Mucosa of stomach (tissue), 1 donor: ENCODE measurements around the gene HIP1R.
A peak's percentile ranks its signal among the peaks of the same experiment; 100 is the strongest.

Experiments
- H3K27me3 ChIP-seq: one replicate; pipeline ENCODE4 v1.7.0; 2013; ENCODE audit warnings: mild to moderate bottlenecking, low read length; ENCODE audit not compliant: control insufficient read depth, insufficient read depth
- H3K36me3 ChIP-seq: one replicate; pipeline ENCODE4 v1.7.0; 2013; ENCODE audit warnings: low read length; ENCODE audit not compliant: control insufficient read depth, insufficient read depth
- H3K4me1 ChIP-seq: one replicate; pipeline ENCODE4 v1.7.0; 2013; ENCODE audit warnings: mild to moderate bottlenecking, low read length; ENCODE audit not compliant: control insufficient read depth, insufficient read depth
- H3K4me3 ChIP-seq: one replicate; pipeline ENCODE4 v1.7.0; 2013; ENCODE audit warnings: low read length
- H3K9ac ChIP-seq: one replicate; pipeline ENCODE4 v1.7.0; 2013; ENCODE audit warnings: mild to moderate bottlenecking, low read length, moderate library complexity
- H3K9me3 ChIP-seq: one replicate; pipeline ENCODE4 v1.7.0; 2013; ENCODE audit warnings: mild to moderate bottlenecking, low read length, moderate library complexity; ENCODE audit not compliant: control insufficient read depth
- donor health status: Pancreatic carcinoma.

HIP1R gene

DNA sequence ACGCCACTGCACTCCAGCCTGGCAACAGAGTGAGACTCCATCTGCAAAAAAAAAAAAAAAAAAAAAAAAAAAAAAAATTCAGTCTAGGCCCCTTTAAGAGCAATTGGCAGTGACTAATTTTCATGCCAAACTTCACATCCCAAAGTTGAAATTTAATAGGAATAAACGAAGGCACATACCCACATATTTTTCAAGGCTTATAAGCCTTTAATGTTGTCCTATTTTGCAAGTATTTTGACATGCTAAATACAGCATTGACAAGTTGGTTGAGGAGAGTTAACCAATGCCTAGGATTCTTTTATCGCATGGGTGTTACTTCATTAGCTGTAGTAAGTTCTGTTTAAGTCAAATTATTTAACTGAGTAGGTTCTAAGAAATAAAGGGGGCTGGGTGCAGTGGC lies 23.5 kb upstream of the HIP1R start:
- H3K9ac ChIP-seq = no peak overlapping the region
- H3K4me1 ChIP-seq = no peaks in the 10 kb centered on the region
- H3K36me3 ChIP-seq = no peaks in the 10 kb centered on the region

DNA sequence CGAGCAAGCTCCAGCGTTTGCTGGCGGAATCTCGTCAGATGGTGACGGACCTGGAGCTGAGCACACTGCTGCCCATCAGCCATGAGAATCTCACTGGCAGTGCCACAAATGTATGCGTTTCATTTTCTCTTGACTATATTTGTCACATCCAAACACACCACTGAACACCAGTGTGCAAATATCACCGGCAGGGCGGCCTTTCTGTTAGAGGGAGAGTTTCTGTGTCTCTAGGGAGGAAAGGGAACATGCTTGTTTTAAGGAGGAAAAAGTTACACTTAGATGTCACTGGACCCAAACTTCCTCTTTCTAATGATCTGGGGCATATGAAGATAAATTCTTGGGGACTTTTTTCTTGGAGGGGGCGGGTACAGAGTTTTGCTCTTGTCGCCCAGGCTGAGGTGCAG lies 21.9 kb upstream of the HIP1R start:
- no peaks in the 10 kb centered on the region for H3K27me3 ChIP-seq
- H3K4me3 ChIP-seq = no peak overlapping the region
- H3K9me3 ChIP-seq = no peaks in the 10 kb centered on the region
- H3K4me1 ChIP-seq = no peaks in the 10 kb centered on the region
- H3K36me3 ChIP-seq = no peaks in the 10 kb centered on the region
- no peak overlapping the region for H3K9ac ChIP-seq

More for the DNA sequence above, 23.5 kb upstream of the HIP1R start:
- H3K9me3 ChIP-seq = no peaks in the 10 kb centered on the region
- H3K4me3 ChIP-seq = no peak overlapping the region
- no peaks in the 10 kb centered on the region for H3K27me3 ChIP-seq

DNA sequence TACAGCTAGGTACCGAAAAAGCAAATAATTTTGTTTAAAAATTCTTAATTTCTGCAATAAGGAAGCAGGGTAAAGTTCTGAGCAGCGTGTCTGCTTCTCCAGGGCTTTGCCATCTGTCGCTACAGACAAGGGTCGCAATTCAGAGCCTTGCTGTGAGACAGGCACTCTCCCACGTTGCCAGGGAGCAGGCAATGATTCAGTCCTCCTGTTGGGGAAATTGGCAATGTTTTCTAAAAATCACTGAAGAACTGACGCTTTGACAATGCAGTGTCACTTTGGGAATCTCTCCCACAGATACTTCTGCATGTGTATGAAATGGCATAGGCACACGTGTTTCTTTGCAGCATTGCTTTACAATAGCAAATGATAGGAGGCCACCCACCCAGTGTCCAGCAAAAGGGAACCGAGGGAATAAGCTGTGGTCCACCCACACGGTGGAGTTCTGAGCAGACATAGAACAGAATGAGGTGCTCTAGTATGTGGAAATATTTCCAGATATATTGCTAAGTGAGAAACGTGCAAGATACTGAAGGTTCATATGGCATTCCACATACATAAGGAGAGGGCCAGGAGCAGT lies 16.0 kb upstream of the HIP1R start:
- Histone ChIP-seq H3K9me3 (no peaks in the 10 kb centered on the region), H3K4me3 (no peak overlapping the region), H3K4me1 (peaks cover 6% of the 10 kb centered on the region), H3K9ac (no peak overlapping the region), H3K27me3 (no peaks in the 10 kb centered on the region), H3K36me3 (no peaks in the 10 kb centered on the region)

- H3K9ac ChIP-seq = no peak overlapping the region
- no peak overlapping the region for H3K4me3 ChIP-seq
- H3K4me1 ChIP-seq = peaks cover 6% of the 10 kb centered on the region
- H3K9me3 ChIP-seq = no peaks in the 10 kb centered on the region
- H3K27me3 ChIP-seq = no peaks in the 10 kb centered on the region
- H3K36me3 ChIP-seq = no peaks in the 10 kb centered on the region
Measured at GRCh38 chr12:122820138-122820537, 15.1 kb upstream of the HIP1R start.

GRCh38 chr12:122820838-122821271 lies 14.4 kb upstream of the HIP1R start:
- Histone ChIP-seq H3K36me3 (no peaks in the 10 kb centered on the region), H3K9me3 (no peaks in the 10 kb centered on the region), H3K27me3 (no peaks in the 10 kb centered on the region), H3K4me3 (no peak overlapping the region), H3K9ac (no peak overlapping the region), H3K4me1 (peaks cover 6% of the 10 kb centered on the region)

- Histone ChIP-seq H3K4me1 (peaks cover 17% of the 10 kb centered on the region), H3K9me3 (no peaks in the 10 kb centered on the region), H3K36me3 (no peaks in the 10 kb centered on the region), H3K4me3 (no peak overlapping the region), H3K27me3 (no peaks in the 10 kb centered on the region), H3K9ac (no peak overlapping the region)
Measured at GRCh38 chr12:122823429-122823828, 11.8 kb upstream of the HIP1R start.

DNA sequence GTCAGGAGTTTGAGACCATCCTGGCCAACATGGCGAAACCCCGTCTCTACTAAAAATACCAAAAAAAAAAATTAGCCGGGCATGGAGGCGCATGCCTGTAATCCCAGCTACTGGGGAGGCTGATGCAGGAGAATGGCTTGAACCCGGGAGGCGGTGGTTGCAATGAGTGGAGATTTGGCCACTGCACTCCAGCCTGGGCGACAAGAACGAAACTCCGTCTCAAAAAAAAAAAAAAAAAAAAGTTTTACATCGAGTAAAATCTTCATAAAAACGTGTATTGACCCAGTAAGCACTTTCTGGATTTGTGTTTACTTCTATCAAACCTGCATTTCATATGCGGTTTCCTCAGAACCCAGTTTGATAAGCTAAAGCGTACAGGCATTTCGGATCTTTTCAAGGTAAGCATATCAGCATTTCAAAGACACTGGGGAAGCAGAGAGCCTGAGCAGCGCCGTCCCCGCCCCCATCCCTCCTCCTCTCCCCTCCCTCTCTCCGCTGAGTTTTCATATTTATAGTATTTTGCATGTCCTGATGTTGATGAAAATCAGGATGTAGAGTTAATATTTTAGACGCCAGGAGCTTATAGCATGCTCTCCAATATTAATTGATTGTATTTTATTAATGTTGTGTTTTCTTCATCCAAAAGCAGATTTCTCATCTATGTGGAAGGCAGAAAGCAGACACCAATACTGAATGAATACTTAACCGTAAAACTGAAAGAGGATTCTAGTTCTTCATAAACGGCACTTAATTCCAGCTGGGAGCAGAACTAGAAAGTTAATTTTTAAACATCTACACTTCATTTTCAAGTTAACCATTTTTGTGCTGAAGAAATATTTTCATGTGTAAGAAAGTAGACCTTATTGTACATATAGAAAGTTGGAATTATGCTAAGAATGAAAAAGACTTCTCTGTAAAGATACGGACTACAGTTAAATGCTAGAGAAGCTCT lies 9.2 kb upstream of the HIP1R start:
- H3K9me3 ChIP-seq = no peaks in the 10 kb centered on the region
- peak overlapping the region; percentile 36 for H3K4me3 ChIP-seq
- H3K27me3 ChIP-seq = no peaks in the 10 kb centered on the region
- peaks cover 24% of the 10 kb centered on the region for H3K4me1 ChIP-seq
- H3K9ac ChIP-seq = peak overlapping the region; percentile 39
- no peaks in the 10 kb centered on the region for H3K36me3 ChIP-seq

GRCh38 chr12:122827258-122827657 lies 8.0 kb upstream of the HIP1R start:
- no peaks in the 10 kb centered on the region for H3K9me3 ChIP-seq
- no peaks in the 10 kb centered on the region for H3K27me3 ChIP-seq
- peaks cover 25% of the 10 kb centered on the region for H3K4me1 ChIP-seq
- H3K36me3 ChIP-seq = no peaks in the 10 kb centered on the region
- no peak overlapping the region for H3K4me3 ChIP-seq
- H3K9ac ChIP-seq = no peak overlapping the region

GRCh38 chr12:122830517-122831214 lies 4.6 kb upstream of the HIP1R start:
- Histone ChIP-seq H3K36me3 (no peaks in the 10 kb centered on the region), H3K9ac (no peak overlapping the region), H3K4me1 (peaks cover 19% of the 10 kb centered on the region), H3K27me3 (no peaks in the 10 kb centered on the region), H3K9me3 (no peaks in the 10 kb centered on the region), H3K4me3 (no peak overlapping the region)

DNA sequence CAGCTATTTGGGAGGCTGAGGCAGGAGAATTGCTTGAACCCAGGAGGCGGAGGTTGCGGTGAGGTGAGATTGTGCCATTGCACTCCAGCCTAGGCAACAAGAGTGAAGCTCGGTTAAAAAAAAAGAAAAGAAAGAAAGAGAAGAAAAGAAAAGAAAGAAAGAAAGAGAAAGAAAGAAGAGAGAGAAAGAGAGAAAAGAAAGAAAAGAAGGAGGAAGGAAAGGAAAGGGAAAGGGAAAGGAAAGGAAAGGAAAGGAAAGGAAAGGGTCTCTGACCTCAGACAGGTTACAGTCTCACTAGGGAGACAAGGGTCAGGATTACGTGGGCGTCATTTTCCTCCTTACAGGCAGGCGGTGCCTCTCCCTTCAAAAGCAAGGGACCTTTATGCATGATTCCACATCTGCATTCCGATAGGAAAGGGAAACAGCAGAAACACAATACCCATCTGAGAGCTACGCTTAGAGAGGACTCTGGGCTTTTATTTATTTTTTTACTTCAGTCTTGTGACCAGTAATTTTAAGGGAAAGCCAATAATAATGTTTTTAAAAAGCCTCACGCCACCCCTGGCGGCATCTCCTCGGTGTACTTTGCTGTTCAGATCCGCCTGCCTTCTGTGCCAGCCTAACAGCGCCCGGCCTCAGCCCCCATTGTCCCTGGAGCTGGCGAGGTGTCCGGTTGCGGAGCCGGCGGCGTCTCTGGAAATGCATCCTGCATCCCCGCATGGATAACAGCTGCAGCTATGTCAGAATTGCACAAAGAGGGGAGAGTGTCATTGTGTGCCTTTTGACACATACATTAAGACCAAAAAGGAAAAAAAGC lies 945 bp upstream of the HIP1R start:
- peak overlapping the region; percentile 40 for H3K9ac ChIP-seq
- no peaks in the 10 kb centered on the region for H3K27me3 ChIP-seq
- H3K4me3 ChIP-seq = no peak overlapping the region
- no peaks in the 10 kb centered on the region for H3K9me3 ChIP-seq
- H3K36me3 ChIP-seq = no peaks in the 10 kb centered on the region
- peaks cover 34% of the 10 kb centered on the region for H3K4me1 ChIP-seq

DNA sequence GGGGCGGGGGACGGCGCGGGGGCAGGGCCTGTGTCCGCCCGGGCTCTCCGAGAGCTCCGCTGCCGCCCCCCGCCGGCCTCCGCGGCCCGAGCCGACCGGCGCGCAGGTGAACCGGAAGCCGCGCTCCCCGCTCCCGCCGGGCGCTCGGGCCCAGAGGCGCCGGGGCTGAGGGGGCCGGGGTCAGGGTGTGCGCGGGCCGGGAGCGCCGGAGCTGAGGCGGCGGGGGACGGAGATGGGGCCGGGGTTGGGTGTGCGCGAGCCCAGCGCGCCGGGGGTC lies 431 bp downstream of the HIP1R start:
- Histone ChIP-seq H3K9ac (peak overlapping the region; percentile 69), H3K9me3 (no peaks in the 10 kb centered on the region), H3K4me3 (peak overlapping the region; percentile 56), H3K36me3 (no peaks in the 10 kb centered on the region), H3K4me1 (peaks cover 45% of the 10 kb centered on the region), H3K27me3 (no peaks in the 10 kb centered on the region)
